HepG2 (cell line): ENCODE data around the gene BMERB1. TPM values are rescaled to one million over a fixed set of nuclear protein-coding genes. Genes with fewer than 3 reads are reported as not detected.

Experiments
- BRCA1 ChIP-seq: sonication (generic); formaldehyde crosslinking; IDR thresholded peaks from 2 replicates; pipeline ENCODE4 v1.4.0; 2020; ENCODE audit warnings: missing genetic modification reagents
- CENPX ChIP-seq: sonication (generic); formaldehyde crosslinking; IDR thresholded peaks from 2 replicates; pipeline ENCODE4 v1.9.0; 2021; ENCODE audit warnings: mild to moderate bottlenecking, missing genetic modification reagents, moderate library complexity
- DMAP1 ChIP-seq: IDR thresholded peaks from 2 replicates; pipeline ENCODE4 v1.6.1; 2016
- HMGA1 ChIP-seq: sonication (generic); formaldehyde crosslinking; conservative IDR thresholded peaks from 2 replicates; pipeline ENCODE4 v1.4.0; 2020; ENCODE audit warnings: missing genetic modification reagents
- HNRNPK ChIP-seq: fragments of 200-400 bp; formaldehyde crosslinking; IDR thresholded peaks from 2 replicates; pipeline ENCODE4 v1.6.1; 2018; ENCODE audit warnings: low read length, low read depth, moderate library complexity, mild to moderate bottlenecking; ENCODE audit not compliant: poor library complexity, severe bottlenecking
- HOXA3 ChIP-seq: sonication (generic); formaldehyde crosslinking; IDR thresholded peaks from 2 replicates; pipeline ENCODE4 v1.5.0; 2020; ENCODE audit warnings: missing genetic modification reagents
- MEIS1 ChIP-seq: sonication (generic); formaldehyde crosslinking; IDR thresholded peaks from 2 replicates; pipeline ENCODE4 v1.9.0; 2021; ENCODE audit warnings: mild to moderate bottlenecking, missing genetic modification reagents, moderate library complexity, borderline replicate concordance
- NFE2L1 ChIP-seq: sonication (generic); formaldehyde crosslinking; IDR thresholded peaks from 2 replicates; pipeline ENCODE4 v1.4.0; 2020; ENCODE audit warnings: missing genetic modification reagents, mild to moderate bottlenecking, borderline replicate concordance
- PRPF4 ChIP-seq: fragments of 200-400 bp; formaldehyde crosslinking; IDR thresholded peaks from 2 replicates; pipeline ENCODE4 v1.6.1; 2016; ENCODE audit warnings: low read length, low read depth; ENCODE audit not compliant: poor library complexity, severe bottlenecking
- SMARCE1 ChIP-seq: fragments of 450-650 bp; IDR thresholded peaks from 2 replicates; pipeline ENCODE4 v1.6.1; 2017; ENCODE audit warnings: borderline replicate concordance
- SRF ChIP-seq: IDR thresholded peaks from 2 replicates; pipeline ENCODE4 v1.6.1; 2011; ENCODE audit warnings: mild to moderate bottlenecking, low read depth, low read length, moderate library complexity
- XRCC5 ChIP-seq: fragments of 200-400 bp; formaldehyde crosslinking; optimal IDR thresholded peaks from 2 replicates; pipeline ENCODE3; 2017; ENCODE audit warnings: mild to moderate bottlenecking, low read length
- ZMYM2 ChIP-seq: sonication (generic); formaldehyde crosslinking; IDR thresholded peaks from 2 replicates; pipeline ENCODE4 v1.8.0; 2022; ENCODE audit warnings: mild to moderate bottlenecking, missing genetic modification reagents
- ZNF10 ChIP-seq: sonication (generic); formaldehyde crosslinking; IDR thresholded peaks from 2 replicates; pipeline ENCODE4 v1.4.0; 2020; ENCODE audit warnings: mild to moderate bottlenecking, low read depth, missing genetic modification reagents, borderline replicate concordance
- ZNF337 ChIP-seq: sonication (generic); formaldehyde crosslinking; IDR thresholded peaks from 2 replicates; pipeline ENCODE4 v1.5.1; 2020; ENCODE audit warnings: missing genetic modification reagents, low read depth, mild to moderate bottlenecking, borderline replicate concordance
- ZNF547 ChIP-seq: sonication (generic); formaldehyde crosslinking; IDR thresholded peaks from 2 replicates; pipeline ENCODE4 v1.5.1; 2020; ENCODE audit warnings: mild to moderate bottlenecking, missing genetic modification reagents
- ZNF615 ChIP-seq: sonication (generic); formaldehyde crosslinking; IDR thresholded peaks from 2 replicates; pipeline ENCODE4 v1.5.0; 2020; ENCODE audit warnings: mild to moderate bottlenecking, missing genetic modification reagents, borderline replicate concordance
- ZNF660 ChIP-seq: sonication (generic); formaldehyde crosslinking; IDR thresholded peaks from 2 replicates; pipeline ENCODE4 v1.5.1; 2020; ENCODE audit warnings: mild to moderate bottlenecking, low read depth, missing genetic modification reagents, borderline replicate concordance
- ZNF746 ChIP-seq: sonication (generic); formaldehyde crosslinking; IDR thresholded peaks from 2 replicates; pipeline ENCODE4 v1.8.0; 2022; ENCODE audit warnings: mild to moderate bottlenecking, missing genetic modification reagents
- ZNF761 ChIP-seq: sonication (generic); formaldehyde crosslinking; conservative IDR thresholded peaks from 2 replicates; pipeline ENCODE4 v1.4.0; 2020; ENCODE audit warnings: mild to moderate bottlenecking, missing genetic modification reagents
- ZNF775 ChIP-seq: sonication (generic); formaldehyde crosslinking; IDR thresholded peaks from 2 replicates; pipeline ENCODE4 v1.4.0; 2020; ENCODE audit warnings: missing genetic modification reagents, mild to moderate bottlenecking, moderate library complexity, borderline replicate concordance
- ZSCAN29 ChIP-seq: sonication (generic); formaldehyde crosslinking; conservative IDR thresholded peaks from 2 replicates; pipeline ENCODE4 v1.4.0; 2020; ENCODE audit warnings: mild to moderate bottlenecking, missing genetic modification reagents
- polyA plus RNA-seq, 8 experiments: library from polyadenylated mRNA; depleted of rRNA in 3 of 8; stranded (reverse) in 7 of 8; unstranded in 1 of 8; fragments of >200 nt; fragmentation: Illumina TruSeq in 4 of 8; extraction: Trizol in 4 of 8; gene quantifications; 2 replicates each; pipeline versions ENCODE4 v1.2.1 to v1.2.3, GENCODE V29; 2011 to 2016; ENCODE audit warnings: low read depth in 4 of 8, missing spikeins in 1 of 8, mixed read lengths in 1 of 8; ENCODE audit not compliant: insufficient read depth in 1 of 8
- total RNA-seq, 5 experiments: library from RNA; depleted of rRNA; stranded (reverse); fragments of >200 nt; fragmentation: Illumina TruSeq; extraction: Trizol; gene quantifications; 2 replicates each; pipeline ENCODE4 v1.2.3, GENCODE V29; 2016; ENCODE audit warnings: low read depth in 1 of 5
- TF ChIP-seq, protein P1 (sequence below): sonication (generic); formaldehyde crosslinking; IDR thresholded peaks from 2 replicates; pipeline ENCODE4 v1.4.0; 2020; ENCODE audit warnings: missing genetic modification reagents
- TF ChIP-seq, protein P2 (sequence below): sonication (generic); formaldehyde crosslinking; IDR thresholded peaks from 2 replicates; pipeline ENCODE4 v1.5.0; 2020; ENCODE audit warnings: missing genetic modification reagents
- TF ChIP-seq, protein P3 (sequence below): sonication (generic); formaldehyde crosslinking; IDR thresholded peaks from 2 replicates; pipeline ENCODE4 v1.5.0; 2020; ENCODE audit warnings: missing genetic modification reagents, mild to moderate bottlenecking, borderline replicate concordance
- TF ChIP-seq, protein P4 (sequence below): sonication (generic); formaldehyde crosslinking; IDR thresholded peaks from 2 replicates; pipeline ENCODE4 v1.5.0; 2020; ENCODE audit warnings: mild to moderate bottlenecking, missing genetic modification reagents

BMERB1 gene
- total and polyA plus RNA-seq, 2 of the 13 experiments (the other 11 are each of a cell fraction or from before 2014, with no cell fraction given) = 1.4 TPM

DNA sequence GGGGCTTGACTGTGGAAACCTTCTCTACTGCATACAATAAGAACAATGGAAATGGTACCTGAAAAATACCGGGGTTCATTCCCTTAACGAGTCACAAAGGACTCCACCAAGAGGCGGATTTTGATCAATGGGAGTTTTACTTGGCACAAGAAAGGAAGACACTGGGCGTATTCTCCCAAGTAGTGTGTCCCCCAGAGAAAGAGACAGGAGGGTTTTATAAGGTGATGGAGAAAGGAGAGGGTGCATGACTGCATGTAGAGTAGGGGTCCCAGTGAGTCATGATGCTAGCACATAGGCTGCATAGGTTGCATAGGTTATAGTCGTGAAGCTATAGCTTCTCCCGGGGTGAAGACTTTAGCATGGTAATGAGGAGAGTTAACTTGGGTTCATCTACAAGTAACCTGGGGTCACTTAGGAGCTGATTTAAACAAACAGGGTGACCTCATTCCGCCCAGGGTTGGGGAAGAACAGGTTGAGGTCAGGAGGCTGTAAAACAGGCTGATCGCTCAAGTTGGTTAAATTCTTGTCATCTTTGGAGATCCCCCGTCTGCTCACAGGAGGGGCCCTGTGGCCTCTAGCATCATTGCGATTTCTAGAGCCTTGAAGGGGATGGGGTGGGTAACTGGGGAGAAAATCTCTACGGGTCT lies 37.3 kb upstream of the BMERB1 start (continued):
- TF ChIP-seq ZNF775 (0 out of 2 replicates have a peak, but pooled peaks have one; percentile 69), ZNF547 (CRISPR knock-in tag) (no peak), ZNF761 (no peak), ZSCAN29 (no peak), XRCC5 (no peak), SMARCE1 (no peak), PRPF4 (peak; percentile 28), HMGA1 (CRISPR knock-in tag) (no peak), HOXA3 (CRISPR knock-in tag) (0 out of 2 replicates have a peak, but pooled peaks have one; percentile 1), ZNF660 (CRISPR knock-in tag) (no peak), CENPX (CRISPR knock-in tag) (no peak), ZNF615 (CRISPR knock-in tag) (no peak), ZNF10 (CRISPR knock-in tag) (no peak), ZNF337 (no peak), HNRNPK (no peak), NFE2L1 (CRISPR knock-in tag) (no peak), MEIS1 (no peak), ZNF746 (CRISPR knock-in tag) (no peak), SRF (no peak), BRCA1 (CRISPR knock-in tag) (peak; percentile 73), DMAP1 (CRISPR knock-in tag) (no peak), ZMYM2 (no peak)
- TF ChIP-seq, protein P1, sequence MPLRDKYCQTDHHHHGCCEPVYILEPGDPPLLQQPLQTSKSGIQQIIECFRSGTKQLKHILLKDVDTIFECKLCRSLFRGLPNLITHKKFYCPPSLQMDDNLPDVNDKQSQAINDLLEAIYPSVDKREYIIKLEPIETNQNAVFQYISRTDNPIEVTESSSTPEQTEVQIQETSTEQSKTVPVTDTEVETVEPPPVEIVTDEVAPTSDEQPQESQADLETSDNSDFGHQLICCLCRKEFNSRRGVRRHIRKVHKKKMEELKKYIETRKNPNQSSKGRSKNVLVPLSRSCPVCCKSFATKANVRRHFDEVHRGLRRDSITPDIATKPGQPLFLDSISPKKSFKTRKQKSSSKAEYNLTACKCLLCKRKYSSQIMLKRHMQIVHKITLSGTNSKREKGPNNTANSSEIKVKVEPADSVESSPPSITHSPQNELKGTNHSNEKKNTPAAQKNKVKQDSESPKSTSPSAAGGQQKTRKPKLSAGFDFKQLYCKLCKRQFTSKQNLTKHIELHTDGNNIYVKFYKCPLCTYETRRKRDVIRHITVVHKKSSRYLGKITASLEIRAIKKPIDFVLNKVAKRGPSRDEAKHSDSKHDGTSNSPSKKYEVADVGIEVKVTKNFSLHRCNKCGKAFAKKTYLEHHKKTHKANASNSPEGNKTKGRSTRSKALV (CRISPR knock-in tag) = peak; percentile 16; the same call in 1 of the 2 replicates
- TF ChIP-seq, protein P2, sequence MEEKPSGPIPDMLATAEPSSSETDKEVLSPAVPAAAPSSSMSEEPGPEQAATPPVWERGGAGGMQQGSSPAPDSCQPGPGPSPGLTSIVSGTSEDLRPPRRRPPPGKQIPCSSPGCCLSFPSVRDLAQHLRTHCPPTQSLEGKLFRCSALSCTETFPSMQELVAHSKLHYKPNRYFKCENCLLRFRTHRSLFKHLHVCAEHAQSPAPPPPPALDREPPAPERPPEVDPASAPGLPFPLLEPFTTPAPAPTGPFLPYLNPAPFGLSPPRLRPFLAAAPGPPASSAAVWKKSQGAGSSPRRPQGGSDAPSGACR (CRISPR knock-in tag) = no peak
- TF ChIP-seq, protein P3, sequence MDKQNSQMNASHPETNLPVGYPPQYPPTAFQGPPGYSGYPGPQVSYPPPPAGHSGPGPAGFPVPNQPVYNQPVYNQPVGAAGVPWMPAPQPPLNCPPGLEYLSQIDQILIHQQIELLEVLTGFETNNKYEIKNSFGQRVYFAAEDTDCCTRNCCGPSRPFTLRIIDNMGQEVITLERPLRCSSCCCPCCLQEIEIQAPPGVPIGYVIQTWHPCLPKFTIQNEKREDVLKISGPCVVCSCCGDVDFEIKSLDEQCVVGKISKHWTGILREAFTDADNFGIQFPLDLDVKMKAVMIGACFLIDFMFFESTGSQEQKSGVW = no peak
- TF ChIP-seq, protein P4, sequence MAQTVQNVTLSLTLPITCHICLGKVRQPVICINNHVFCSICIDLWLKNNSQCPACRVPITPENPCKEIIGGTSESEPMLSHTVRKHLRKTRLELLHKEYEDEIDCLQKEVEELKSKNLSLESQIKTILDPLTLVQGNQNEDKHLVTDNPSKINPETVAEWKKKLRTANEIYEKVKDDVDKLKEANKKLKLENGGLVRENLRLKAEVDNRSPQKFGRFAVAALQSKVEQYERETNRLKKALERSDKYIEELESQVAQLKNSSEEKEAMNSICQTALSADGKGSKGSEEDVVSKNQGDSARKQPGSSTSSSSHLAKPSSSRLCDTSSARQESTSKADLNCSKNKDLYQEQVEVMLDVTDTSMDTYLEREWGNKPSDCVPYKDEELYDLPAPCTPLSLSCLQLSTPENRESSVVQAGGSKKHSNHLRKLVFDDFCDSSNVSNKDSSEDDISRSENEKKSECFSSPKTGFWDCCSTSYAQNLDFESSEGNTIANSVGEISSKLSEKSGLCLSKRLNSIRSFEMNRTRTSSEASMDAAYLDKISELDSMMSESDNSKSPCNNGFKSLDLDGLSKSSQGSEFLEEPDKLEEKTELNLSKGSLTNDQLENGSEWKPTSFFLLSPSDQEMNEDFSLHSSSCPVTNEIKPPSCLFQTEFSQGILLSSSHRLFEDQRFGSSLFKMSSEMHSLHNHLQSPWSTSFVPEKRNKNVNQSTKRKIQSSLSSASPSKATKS (CRISPR knock-in tag) = no peak
